ENCODE data around the gene CASK.

DNA sequence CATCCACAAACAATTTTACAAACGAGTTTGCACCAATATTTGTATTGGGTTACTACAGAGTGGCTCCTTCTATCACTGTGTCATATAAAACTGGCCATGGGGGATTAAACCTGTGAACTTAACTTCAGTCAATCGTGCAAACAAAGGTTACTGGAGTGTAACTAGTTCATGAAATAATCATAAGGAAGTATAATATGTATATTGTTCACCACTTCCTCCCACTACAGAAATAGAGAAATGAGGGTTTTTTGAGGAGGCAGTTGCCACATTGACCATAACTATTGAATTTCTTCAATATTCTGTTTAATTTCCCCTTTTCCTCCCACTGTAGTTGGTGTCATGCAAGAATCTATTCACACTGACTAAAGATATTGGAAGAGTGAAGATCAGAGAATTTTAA lies 199.5 kb downstream of the CASK start, which contains the start of gene GPR82:
- TF ChIP-seq, protein P1, sequence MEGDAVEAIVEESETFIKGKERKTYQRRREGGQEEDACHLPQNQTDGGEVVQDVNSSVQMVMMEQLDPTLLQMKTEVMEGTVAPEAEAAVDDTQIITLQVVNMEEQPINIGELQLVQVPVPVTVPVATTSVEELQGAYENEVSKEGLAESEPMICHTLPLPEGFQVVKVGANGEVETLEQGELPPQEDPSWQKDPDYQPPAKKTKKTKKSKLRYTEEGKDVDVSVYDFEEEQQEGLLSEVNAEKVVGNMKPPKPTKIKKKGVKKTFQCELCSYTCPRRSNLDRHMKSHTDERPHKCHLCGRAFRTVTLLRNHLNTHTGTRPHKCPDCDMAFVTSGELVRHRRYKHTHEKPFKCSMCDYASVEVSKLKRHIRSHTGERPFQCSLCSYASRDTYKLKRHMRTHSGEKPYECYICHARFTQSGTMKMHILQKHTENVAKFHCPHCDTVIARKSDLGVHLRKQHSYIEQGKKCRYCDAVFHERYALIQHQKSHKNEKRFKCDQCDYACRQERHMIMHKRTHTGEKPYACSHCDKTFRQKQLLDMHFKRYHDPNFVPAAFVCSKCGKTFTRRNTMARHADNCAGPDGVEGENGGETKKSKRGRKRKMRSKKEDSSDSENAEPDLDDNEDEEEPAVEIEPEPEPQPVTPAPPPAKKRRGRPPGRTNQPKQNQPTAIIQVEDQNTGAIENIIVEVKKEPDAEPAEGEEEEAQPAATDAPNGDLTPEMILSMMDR (IDR thresholded peaks at IDR 0.05), result no peak
- no peak for TF ChIP-seq POLR2A (IDR thresholded peaks at IDR 0.05)

All from Peyer's patch (tissue), 4 donors.